Activated naive CD4-positive, alpha-beta T cell treated with anti-CD3 and anti-CD28 coated beads, Interleukin-2, amount 50 U/mL, for 16 hours (primary cell): ENCODE results near the gene SUPT3H.
"Not testable (repeated sequence)": the region's sequence is repeated elsewhere in the genome, so short reads cannot be mapped to it uniquely, and the experiment has no call there.

Experiments used
- DNase-seq: peaks from one replicate; pipeline ENCODE4 v3.0.0-alpha.2; 2020

The SUPT3H gene

GRCh38 chr6:45169815-45170214, 207.9 kb downstream of the SUPT3H start:
- DNase-seq, result no peak

GRCh38 chr6:45163952-45164766, 213.6 kb downstream of the SUPT3H start:
- DNase-seq, result peak; percentile 43

GRCh38 chr6:45160305-45160704, 217.4 kb downstream of the SUPT3H start:
- no peak for DNase-seq

GRCh38 chr6:45156075-45156474, 221.7 kb downstream of the SUPT3H start:
- DNase-seq, result no peak

- no peak for DNase-seq
These were observed 222.3 kb downstream of the SUPT3H start for GRCh38 chr6:45155341-45155894.

- DNase-seq, result no peak
These were observed 223.1 kb downstream of the SUPT3H start for GRCh38 chr6:45154679-45155078.

GRCh38 chr6:45148711-45149341, 228.9 kb downstream of the SUPT3H start:
- no peak for DNase-seq

- DNase-seq, result no peak
These were observed 229.5 kb downstream of the SUPT3H start for GRCh38 chr6:45148278-45148677.

GRCh38 chr6:45145658-45146057, 232.1 kb downstream of the SUPT3H start:
- not testable (repeated sequence) for DNase-seq

- DNase-seq, result no peak
These were observed 239.0 kb downstream of the SUPT3H start for GRCh38 chr6:45138765-45139164.

GRCh38 chr6:45136495-45136894, 241.2 kb downstream of the SUPT3H start:
- DNase-seq, result no peak

- DNase-seq, result no peak
These were observed 245.0 kb downstream of the SUPT3H start for GRCh38 chr6:45132658-45133294.

GRCh38 chr6:45132059-45132458, 245.7 kb downstream of the SUPT3H start:
- no peak for DNase-seq

- DNase-seq, result no peak
These were observed 248.7 kb downstream of the SUPT3H start for GRCh38 chr6:45129051-45129450.

GRCh38 chr6:45127185-45127584, 250.5 kb downstream of the SUPT3H start:
- DNase-seq, result no peak

GRCh38 chr6:45126033-45126432, 251.7 kb downstream of the SUPT3H start:
- no peak for DNase-seq

GRCh38 chr6:45123023-45123422, 254.7 kb downstream of the SUPT3H start:
- no peak for DNase-seq

GRCh38 chr6:45118754-45119153, 259.0 kb downstream of the SUPT3H start:
- no peak for DNase-seq

GRCh38 chr6:45116714-45117410, 260.9 kb downstream of the SUPT3H start:
- no peak for DNase-seq

- DNase-seq, result no peak
These were observed 262.0 kb downstream of the SUPT3H start for GRCh38 chr6:45115696-45116095.

- no peak for DNase-seq
These were observed 265.0 kb downstream of the SUPT3H start for GRCh38 chr6:45112711-45113110.

GRCh38 chr6:45109551-45109950, 268.2 kb downstream of the SUPT3H start:
- DNase-seq, result no peak
